ENCODE results near the gene EIF3I. TPM values are rescaled to one million over a fixed set of nuclear protein-coding genes. Genes with fewer than 3 reads are reported as not detected.

EIF3I gene
- total RNA-seq, 1 experiment from 2014 or later, result 259 TPM

Other genes starting within 250 kb of the EIF3I start
- 106 and 107 TPM in 2 replicates for gene KHDRBS1, start 208.5 kb upstream of the EIF3I start, total RNA-seq (2022)
- 15.0 and 22.3 TPM in 2 replicates for gene TMEM39B, start 149.5 kb upstream of the EIF3I start, total RNA-seq (2022)
- gene KPNA6, start 114.4 kb upstream of the EIF3I start, total RNA-seq (2022), result 86.9 and 109 TPM in 2 replicates
- 61.8 and 64.8 TPM in 2 replicates for gene TXLNA, start 42.7 kb upstream of the EIF3I start, total RNA-seq (2022)
- gene CCDC28B, start 21.8 kb upstream of the EIF3I start, total RNA-seq (2022), result 0.91 and 1.7 TPM in 2 replicates
- gene IQCC, start 16.7 kb upstream of the EIF3I start, total RNA-seq (2022), result 1.8 and 1.9 TPM in 2 replicates
- not detected in 2 replicates for gene DCDC2B, start 13.3 kb upstream of the EIF3I start, total RNA-seq (2022)
- 22.2 and 27.3 TPM in 2 replicates for gene TMEM234, start 54 bp upstream of the EIF3I start, total RNA-seq (2022)
- gene FAM167B, start 24.8 kb downstream of the EIF3I start, total RNA-seq (2022), result 0.34 TPM in 1 of 2 replicates, not detected in the other
- gene LCK, start 28.9 kb downstream of the EIF3I start, total RNA-seq (2022), result not detected in 2 replicates
- gene HDAC1, start 69.7 kb downstream of the EIF3I start, total RNA-seq (2022), result 39.7 and 62.9 TPM in 2 replicates
- gene MARCKSL1, start 113.8 kb downstream of the EIF3I start, total RNA-seq (2022), result 0.65 and 1.0 TPM in 2 replicates
- 13.4 and 19.0 TPM in 2 replicates for gene FAM229A, start 140.1 kb downstream of the EIF3I start, total RNA-seq (2022)
- 2.0 and 2.3 TPM in 2 replicates for gene TSSK3, start 140.1 kb downstream of the EIF3I start, total RNA-seq (2022)
- 52.6 and 56.2 TPM in 2 replicates for gene BSDC1, start 172.0 kb downstream of the EIF3I start, total RNA-seq (2022)
- not detected in 2 replicates for gene ZBTB8B, start 242.7 kb downstream of the EIF3I start, total RNA-seq (2022)

Measured in MCF 10A (cell line).